Subcutaneous adipose tissue (tissue), 4 donors: ENCODE data around the gene RBM47. TPM values are rescaled to one million over a fixed set of nuclear protein-coding genes. Genes with fewer than 3 reads are reported as not detected.

Experiments used
- CTCF ChIP-seq: fragments of 450-650 bp; IDR thresholded peaks from one replicate; pipeline ENCODE4 v1.5.1; 2016; ENCODE audit warnings: low read depth, mild to moderate bottlenecking, control low read depth, antibody characterized with exemption, moderate library complexity
- total RNA-seq, 4 donors: library from RNA; depleted of rRNA; stranded (reverse); fragments of >200 nt; gene quantifications; one replicate each; pipeline ENCODE4 v1.1.0, GENCODE V29; 2016

Gene RBM47
- total RNA-seq, 4 donors from 2014 or later: 29.4 to 84.3 (median 54.7) TPM

GRCh38 chr4:40448875-40449274 is 180.8 kb downstream of the RBM47 start:
- no peak for TF ChIP-seq CTCF

GRCh38 chr4:40446839-40447238 is 182.8 kb downstream of the RBM47 start:
- no peak for TF ChIP-seq CTCF

GRCh38 chr4:40445671-40446070 is 184.0 kb downstream of the RBM47 start:
- TF ChIP-seq CTCF: no peak

- TF ChIP-seq CTCF: no peak
Observed at GRCh38 chr4:40441430-40441829, 188.2 kb downstream of the RBM47 start.

GRCh38 chr4:40439519-40439918 is 190.1 kb downstream of the RBM47 start:
- no peak for TF ChIP-seq CTCF

- no peak for TF ChIP-seq CTCF
Observed at GRCh38 chr4:40438384-40439026, 191.2 kb downstream of the RBM47 start.

GRCh38 chr4:40437741-40438383 is 191.8 kb downstream of the RBM47 start:
- no peak for TF ChIP-seq CTCF
